ENCODE measurements around the gene FBF1. TPM values are rescaled to one million over a fixed set of nuclear protein-coding genes. Genes with fewer than 3 reads are reported as not detected.
A peak's percentile ranks its signal among the peaks of the same experiment; 100 is the strongest.

FBF1 gene
- total RNA-seq, 4 donors from 2014 or later = 13.9 to 18.3 (median 15.5) TPM

DNA sequence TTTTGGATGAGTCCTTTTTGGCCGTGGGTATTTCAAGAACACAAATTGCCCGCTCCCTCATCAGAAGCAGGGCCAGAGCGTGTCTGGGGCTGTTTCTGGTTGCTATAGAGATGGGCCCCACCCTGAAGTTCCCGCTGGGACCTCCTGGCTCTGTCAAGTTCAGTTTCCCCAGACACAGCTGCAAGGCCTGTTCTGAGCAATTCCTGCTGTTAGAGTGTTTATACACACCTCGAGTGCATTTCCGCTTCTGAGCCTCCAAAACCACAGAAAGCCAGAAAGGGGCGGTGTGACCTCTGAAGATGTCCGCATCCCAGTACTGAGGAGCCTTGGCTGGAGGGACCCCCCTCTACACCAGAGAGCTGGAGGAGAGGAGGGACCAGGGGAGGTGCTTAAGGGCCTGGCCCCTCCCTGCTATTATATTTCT lies 76.4 kb downstream of the FBF1 start:
- intact Hi-C loops (cut with DNase I) = no loop called here
- Histone ChIP-seq H3K4me1 (peaks cover 12 to 52% (median 35%) of the 10 kb centered on the region in 3 donors), H3K9me3 (no peaks in the 10 kb centered on the region), H3K27ac (peak overlapping the region; percentile 66 to 87 (median 77)), H3K36me3 (no peaks in the 10 kb centered on the region), H3K4me3 (peak overlapping the region in 1 of 4 donors; percentile 0), H3K27me3 (no peaks in the 10 kb centered on the region)
- TF ChIP-seq POLR2A (IDR thresholded peaks at IDR 0.05) (no peak), CTCF (IDR thresholded peaks at IDR 0.05) (peak in 1 of 6 experiments; percentile 22)
- DNase-seq = no peak
- 0 to 13% methylated on average over 3 of the region's 8 CpGs for WGBS, 2 donors

DNA sequence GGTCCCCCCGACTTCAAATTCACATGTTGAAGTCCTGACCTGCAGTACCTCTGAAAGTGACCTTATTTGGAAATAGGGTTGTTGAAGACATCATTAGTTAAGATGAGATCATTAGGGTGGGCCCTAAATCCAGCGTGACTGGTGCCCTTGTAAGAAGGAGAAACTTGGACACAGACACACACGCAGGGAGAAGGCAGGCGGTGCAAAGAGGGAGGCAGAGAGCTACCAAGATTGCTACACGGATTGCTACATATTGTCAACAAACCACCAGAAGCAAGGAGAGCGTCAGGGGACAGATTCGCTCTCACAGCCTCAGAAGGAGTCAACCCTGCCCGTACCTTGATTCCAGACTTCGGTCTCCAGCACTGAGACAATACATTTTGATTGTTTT lies 78.9 kb downstream of the FBF1 start:
- H3K27ac ChIP-seq = peak overlapping the region; percentile 43 to 81 (median 72)
- 64% methylated on average over 9 of the region's 9 CpGs for WGBS, 2 donors

More for the DNA sequence above, 78.9 kb downstream of the FBF1 start:
- Histone ChIP-seq H3K4me3 (no peak overlapping the region), H3K36me3 (no peaks in the 10 kb centered on the region), H3K9me3 (no peaks in the 10 kb centered on the region), H3K27me3 (no peaks in the 10 kb centered on the region), H3K4me1 (peaks cover 12 to 56% (median 27%) of the 10 kb centered on the region in 3 donors)
- intact Hi-C loops (cut with DNase I) = no loop called here
- DNase-seq = no peak
- TF ChIP-seq CTCF (IDR thresholded peaks at IDR 0.05) = no peak
- TF ChIP-seq POLR2A (IDR thresholded peaks at IDR 0.05) = peak in 1 of 4 donors; percentile 25

Other genes with a start within 250 kb of the FBF1 start
- gene ITGB4, start 219.6 kb downstream of the FBF1 start, total RNA-seq = 100 to 1,000 TPM in 1 of 4 donors, 10 to 100 TPM in 3; 60.6 to 115 (median 82.3) TPM
- 10 to 100 TPM; 16.4 to 30.9 (median 20.2) TPM for gene GALK1, start 175.8 kb downstream of the FBF1 start, total RNA-seq
- gene UNK, start 156.2 kb downstream of the FBF1 start, total RNA-seq = 10 to 100 TPM; 14.8 to 27.3 (median 20.4) TPM
- gene UNC13D, start 96.6 kb downstream of the FBF1 start, total RNA-seq = 10 to 100 TPM; 16.5 to 21.5 (median 16.9) TPM
- gene WBP2, start 85.7 kb downstream of the FBF1 start, total RNA-seq = 10 to 100 TPM; 24.9 to 44.2 (median 36.9) TPM
- gene TRIM47, start 62.5 kb downstream of the FBF1 start, total RNA-seq = 10 to 100 TPM; 19.5 to 33.4 (median 25.5) TPM
- 10 to 100 TPM; 17.3 to 24.6 (median 19.6) TPM for gene TRIM65, start 44.1 kb downstream of the FBF1 start, total RNA-seq
- 10 to 100 TPM; 40.2 to 49.2 (median 41.0) TPM for gene MRPL38, start 36.2 kb downstream of the FBF1 start, total RNA-seq
- gene ACOX1, start 38.1 kb upstream of the FBF1 start, total RNA-seq = 10 to 100 TPM; 46.9 to 73.3 (median 62.3) TPM
- 10 to 100 TPM; 24.6 to 40.6 (median 26.2) TPM for gene TEN1, start 38.2 kb upstream of the FBF1 start, total RNA-seq
- gene CDK3, start 59.8 kb upstream of the FBF1 start, total RNA-seq = 1 to 10 TPM; 2.4 to 6.6 (median 3.6) TPM
- 100 to 1,000 TPM; 132 to 604 (median 223) TPM for gene EVPL, start 86.3 kb upstream of the FBF1 start, total RNA-seq
- gene SRP68, start 131.5 kb upstream of the FBF1 start, total RNA-seq = 10 to 100 TPM; 40.6 to 78.0 (median 52.7) TPM
- 1 to 10 TPM in 1 of 4 donors, under 1 TPM in 2, not detected in 1; 0.32 to 1.6 (median 0.44) TPM for gene GALR2, start 133.7 kb upstream of the FBF1 start, total RNA-seq
- not detected for gene ZACN, start 138.1 kb upstream of the FBF1 start, total RNA-seq
- gene EXOC7, start 162.7 kb upstream of the FBF1 start, total RNA-seq = 10 to 100 TPM; 70.3 to 84.5 (median 74.4) TPM
- under 1 TPM in 2 of 4 donors, not detected in 2; 0.19 to 0.57 TPM for gene FOXJ1, start 200.2 kb upstream of the FBF1 start, total RNA-seq

Data from esophagus squamous epithelium (tissue), 5 donors.